ENCODE measurements around the gene TBC1D8.
A peak's percentile ranks its signal among the peaks of the same experiment; 100 is the strongest.

Gene TBC1D8

GRCh38 chr2:101132202-101132601 is 19.0 kb downstream of the TBC1D8 start:
- DNase-seq: no peak

- DNase-seq: no peak
Measured at GRCh38 chr2:101130081-101130480, 21.1 kb downstream of the TBC1D8 start.

- DNase-seq: no peak
Measured at GRCh38 chr2:101127319-101128056, 23.7 kb downstream of the TBC1D8 start.

- no peak for DNase-seq
Measured at GRCh38 chr2:101125808-101126207, 25.4 kb downstream of the TBC1D8 start.

- no peak for DNase-seq
Measured at GRCh38 chr2:101125374-101125773, 25.8 kb downstream of the TBC1D8 start.

- DNase-seq: peak; percentile 55
Measured at GRCh38 chr2:101124643-101125366, 26.4 kb downstream of the TBC1D8 start.

- no peak for DNase-seq
Measured at GRCh38 chr2:101123795-101124471, 27.2 kb downstream of the TBC1D8 start.

GRCh38 chr2:101121174-101121573 is 30.0 kb downstream of the TBC1D8 start:
- DNase-seq: no peak

GRCh38 chr2:101120124-101120996 is 30.8 kb downstream of the TBC1D8 start:
- DNase-seq: peak; percentile 94

GRCh38 chr2:101119431-101119830 is 31.8 kb downstream of the TBC1D8 start:
- DNase-seq: peak; percentile 80

GRCh38 chr2:101116841-101117552 is 34.2 kb downstream of the TBC1D8 start:
- no peak for DNase-seq

GRCh38 chr2:101116348-101116747 is 34.8 kb downstream of the TBC1D8 start:
- DNase-seq: no peak

GRCh38 chr2:101115664-101116063 is 35.5 kb downstream of the TBC1D8 start:
- DNase-seq: no peak

- DNase-seq: peak; percentile 61
Measured at GRCh38 chr2:101114815-101115214, 36.4 kb downstream of the TBC1D8 start.

- DNase-seq: no peak
Measured at GRCh38 chr2:101114268-101114783, 36.9 kb downstream of the TBC1D8 start.

- peak; percentile 74 for DNase-seq
Measured at GRCh38 chr2:101113441-101114267, 37.5 kb downstream of the TBC1D8 start.

GRCh38 chr2:101112772-101113157 is 38.4 kb downstream of the TBC1D8 start:
- DNase-seq: peak; percentile 75

GRCh38 chr2:101111917-101112771 is 39.0 kb downstream of the TBC1D8 start:
- DNase-seq: peak; percentile 41

- no peak for DNase-seq
Measured at GRCh38 chr2:101111262-101111838, 39.8 kb downstream of the TBC1D8 start.

Measured in suppressor macrophage treated with lipopolysaccharide for 4 hours (primary cell).